PC-3 (cell line): ENCODE data around the gene TMEM235. TPM values are rescaled to one million over a fixed set of nuclear protein-coding genes. Genes with fewer than 3 reads are reported as not detected.
A peak's percentile ranks its signal among the peaks of the same experiment; 100 is the strongest.

Experiments
- ATAC-seq: fragments of 200-7000 bp; cut with Tn5 transposase; 2 replicates; pipeline ENCODE4 v1.9.1; 2020; ENCODE audit warnings: mild to moderate bottlenecking, moderate library complexity
- BruUV-seq: library from RNA; stranded (reverse); fragments of 400-500 nt; replicated peaks from 2 replicates; lab custom pipeline; 2021; lab: Mats Ljungman, UMichigan
- CTCF ChIA-PET: fragments of 300-600 bp; sonication (Branson Sonifier 250); formaldehyde crosslinking; loops from one replicate; lab custom pipeline; 2022; ENCODE audit warnings: antibody characterized with exemption; lab: Charles Lee
- POLR2A ChIA-PET: fragments of 300-600 bp; sonication (Branson Sonifier 250); formaldehyde crosslinking; loops from one replicate; lab custom pipeline; 2022; ENCODE audit warnings: antibody characterized with exemption; ENCODE audit not compliant: unreplicated experiment; lab: Charles Lee
- DNase-seq: peaks from one replicate; pipeline ENCODE4 v3.0.0-alpha.2; 2015
- H2AFZ ChIP-seq: fragments of 300-600 bp; sonication (generic); 2 replicates; pipeline ENCODE4 v1.6.0; 2016; ENCODE audit warnings: antibody characterized with exemption, low read length
- H3F3A ChIP-seq: fragments of 300-600 bp; sonication (generic); one replicate; pipeline ENCODE4 v1.6.0; 2017; ENCODE audit warnings: antibody characterized with exemption, low read length, control low read depth, mild to moderate bottlenecking; ENCODE audit not compliant: unreplicated experiment
- H3K27ac ChIP-seq: fragments of 300-600 bp; sonication (generic); 2 replicates; pipeline ENCODE4 v1.5.1; 2016; ENCODE audit warnings: mild to moderate bottlenecking, low read length
- H3K27me3 ChIP-seq: fragments of 300-600 bp; sonication (generic); 2 replicates; pipeline ENCODE4 v1.6.1; 2016; ENCODE audit warnings: low read length, mixed read lengths
- H3K36me3 ChIP-seq: fragments of 300-600 bp; sonication (generic); 2 replicates; pipeline ENCODE4 v1.6.1; 2016; ENCODE audit warnings: low read depth, mixed run types, low read length, mixed read lengths
- H3K4me1 ChIP-seq: fragments of 300-600 bp; sonication (generic); 2 replicates; pipeline ENCODE4 v1.5.1; 2016; ENCODE audit warnings: low read length; ENCODE audit not compliant: insufficient read depth
- H3K4me2 ChIP-seq: fragments of 300-600 bp; sonication (generic); 2 replicates; pipeline ENCODE4 v1.6.0; 2016; ENCODE audit warnings: low read length
- H3K4me3 ChIP-seq: fragments of 300-600 bp; sonication (generic); 2 replicates; pipeline ENCODE4 v1.5.1; 2016; ENCODE audit warnings: mild to moderate bottlenecking, low read length, mixed read lengths
- H3K79me2 ChIP-seq: fragments of 300-600 bp; sonication (generic); 2 replicates; pipeline ENCODE4 v1.6.1; 2017; ENCODE audit warnings: low read length, mixed read lengths
- H3K9ac ChIP-seq: fragments of 300-600 bp; sonication (generic); 2 replicates; pipeline ENCODE4 v1.6.0; 2016; ENCODE audit warnings: mild to moderate bottlenecking, low read length
- H3K9me2 ChIP-seq: fragments of 300-600 bp; sonication (generic); replicated peaks from 2 replicates; pipeline ENCODE4 v1.6.1; 2016; ENCODE audit warnings: mixed run types, low read length, mixed read lengths
- H3K9me3 ChIP-seq: fragments of 300-600 bp; sonication (generic); 2 replicates; pipeline ENCODE4 v1.6.1; 2016; ENCODE audit warnings: low read length, mixed read lengths
- H4K20me1 ChIP-seq: fragments of 300-600 bp; sonication (generic); 2 replicates; pipeline ENCODE4 v1.6.1; 2016; ENCODE audit warnings: low read length, mixed read lengths
- EZH2 ChIP-seq: fragments of 300-600 bp; sonication (generic); IDR thresholded peaks from one replicate; pipeline ENCODE4 v1.6.1; 2017; ENCODE audit warnings: antibody characterized with exemption, mild to moderate bottlenecking, low read length; ENCODE audit not compliant: unreplicated experiment
- EZH2phosphoT487 ChIP-seq: fragments of 300-600 bp; sonication (generic); IDR thresholded peaks from 2 replicates; pipeline ENCODE4 v1.6.1; 2018; ENCODE audit warnings: mild to moderate bottlenecking, antibody characterized with exemption, low read length, borderline replicate concordance
- intact Hi-C: fragments of 100-400 bp; cut with micrococcal nuclease; formaldehyde crosslinking; loops from 2 replicates; pipeline ENCODE4 v1.9.0; 2023
- total RNA-seq: library from RNA; depleted of rRNA; stranded (reverse); fragments of >200 nt; gene quantifications from 2 replicates; pipeline ENCODE4 v1.2.3, GENCODE V29; 2014; rRNA removed
- TF ChIP-seq, protein P1 (sequence below): fragments of 300-600 bp; sonication (generic); conservative IDR thresholded peaks from 2 replicates; pipeline ENCODE4 v1.5.1; 2017; ENCODE audit warnings: antibody characterized with exemption, low read depth, mild to moderate bottlenecking, low read length

TMEM235 gene
- total RNA-seq, 1 experiment from 2014 or later = not detected

GRCh38 chr17:78289004-78289403 lies 57.6 kb downstream of the TMEM235 start:
- Histone ChIP-seq H3K27me3 (no peaks in the 10 kb centered on the region), H3K4me1 (peaks cover 6% of the 10 kb centered on the region), H3K27ac (no peak overlapping the region), H3K9ac (no peak overlapping the region), H3F3A (no peaks in the 10 kb centered on the region), H2AFZ (no peak overlapping the region), H3K9me3 (no peaks in the 10 kb centered on the region), H3K36me3 (no peaks in the 10 kb centered on the region), H3K79me2 (no peaks in the 10 kb centered on the region), H4K20me1 (no peaks in the 10 kb centered on the region), H3K4me2 (no peak overlapping the region), H3K4me3 (no peak overlapping the region), H3K9me2 (no peaks in the 10 kb centered on the region)
- no peak for DNase-seq
- no TSS peak for BruUV-seq
- TF ChIP-seq EZH2 (no peak), EZH2phosphoT487 (no peak)
- TF ChIP-seq, protein P1, sequence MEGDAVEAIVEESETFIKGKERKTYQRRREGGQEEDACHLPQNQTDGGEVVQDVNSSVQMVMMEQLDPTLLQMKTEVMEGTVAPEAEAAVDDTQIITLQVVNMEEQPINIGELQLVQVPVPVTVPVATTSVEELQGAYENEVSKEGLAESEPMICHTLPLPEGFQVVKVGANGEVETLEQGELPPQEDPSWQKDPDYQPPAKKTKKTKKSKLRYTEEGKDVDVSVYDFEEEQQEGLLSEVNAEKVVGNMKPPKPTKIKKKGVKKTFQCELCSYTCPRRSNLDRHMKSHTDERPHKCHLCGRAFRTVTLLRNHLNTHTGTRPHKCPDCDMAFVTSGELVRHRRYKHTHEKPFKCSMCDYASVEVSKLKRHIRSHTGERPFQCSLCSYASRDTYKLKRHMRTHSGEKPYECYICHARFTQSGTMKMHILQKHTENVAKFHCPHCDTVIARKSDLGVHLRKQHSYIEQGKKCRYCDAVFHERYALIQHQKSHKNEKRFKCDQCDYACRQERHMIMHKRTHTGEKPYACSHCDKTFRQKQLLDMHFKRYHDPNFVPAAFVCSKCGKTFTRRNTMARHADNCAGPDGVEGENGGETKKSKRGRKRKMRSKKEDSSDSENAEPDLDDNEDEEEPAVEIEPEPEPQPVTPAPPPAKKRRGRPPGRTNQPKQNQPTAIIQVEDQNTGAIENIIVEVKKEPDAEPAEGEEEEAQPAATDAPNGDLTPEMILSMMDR = no peak
- POLR2A ChIA-PET = no interaction called here
- intact Hi-C loops = loop anchor here (1.0 kb wide), 2 partner anchors 71 to 133 kb away; partner anchors contain the start of gene SOCS3
- CTCF ChIA-PET = interaction anchor here (0.7 to 1.3 kb wide), 2 partner anchors 26 to 38 kb away, joined by 3 to 8 read pairs; no protein-coding TSS in a partner anchor
- no peak for ATAC-seq

- H3K36me3 ChIP-seq = no peaks in the 10 kb centered on the region
- intact Hi-C loops = loop anchor here (1.0 kb wide), 2 partner anchors 70 to 132 kb away; partner anchors contain the start of gene SOCS3
- H3K4me3 ChIP-seq = no peak overlapping the region
- no peak overlapping the region for H3K9ac ChIP-seq
- no peaks in the 10 kb centered on the region for H3K27me3 ChIP-seq
- no TSS peak for BruUV-seq
- ChIA-PET POLR2A (no interaction called here), CTCF (interaction anchor here (0.7 to 1.1 kb wide), 2 partner anchors 25 to 39 kb away, joined by 3 read pairs; no protein-coding TSS in a partner anchor)
- TF ChIP-seq, protein P1 = peak; percentile 91
- no peak for TF ChIP-seq EZH2phosphoT487
- no peak overlapping the region for H3K4me2 ChIP-seq
- H3K9me3 ChIP-seq = no peaks in the 10 kb centered on the region
- no peaks in the 10 kb centered on the region for H3K79me2 ChIP-seq
- no peak overlapping the region for H3K27ac ChIP-seq
- ATAC-seq (peak; percentile 93), DNase-seq (peak; percentile 94)
- no peaks in the 10 kb centered on the region for H4K20me1 ChIP-seq
- H3K9me2 ChIP-seq = no peaks in the 10 kb centered on the region
- H3F3A ChIP-seq = peaks cover 4% of the 10 kb centered on the region
- peaks cover 13% of the 10 kb centered on the region for H3K4me1 ChIP-seq
- no peak overlapping the region for H2AFZ ChIP-seq
Observed at GRCh38 chr17:78289802-78290363, 58.5 kb downstream of the TMEM235 start.

Other genes with a start within 250 kb of the TMEM235 start
- 97.3 and 138 TPM in 2 replicates for gene TMC6, start 102.9 kb upstream of the TMEM235 start, total RNA-seq
- 4.6 and 5.3 TPM in 2 replicates for gene TMC8, start 100.9 kb upstream of the TMEM235 start, total RNA-seq
- gene C17orf99, start 85.2 kb upstream of the TMEM235 start, total RNA-seq = 3.2 TPM in 1 of 2 replicates, not detected in the other
- gene SYNGR2, start 63.0 kb upstream of the TMEM235 start, total RNA-seq = 213 and 220 TPM in 2 replicates
- gene TK1, start 44.6 kb upstream of the TMEM235 start, total RNA-seq = 340 and 430 TPM in 2 replicates
- gene AFMID, start 44.3 kb upstream of the TMEM235 start, total RNA-seq = 53.1 and 58.9 TPM in 2 replicates
- gene BIRC5, start 17.4 kb upstream of the TMEM235 start, total RNA-seq = 271 and 304 TPM in 2 replicates
- 103 and 125 TPM in 2 replicates for gene SOCS3, start 128.4 kb downstream of the TMEM235 start, total RNA-seq
- gene PGS1, start 147.0 kb downstream of the TMEM235 start, total RNA-seq = 40.6 and 47.0 TPM in 2 replicates